ENCODE results near the gene SH3TC2.

DNA sequence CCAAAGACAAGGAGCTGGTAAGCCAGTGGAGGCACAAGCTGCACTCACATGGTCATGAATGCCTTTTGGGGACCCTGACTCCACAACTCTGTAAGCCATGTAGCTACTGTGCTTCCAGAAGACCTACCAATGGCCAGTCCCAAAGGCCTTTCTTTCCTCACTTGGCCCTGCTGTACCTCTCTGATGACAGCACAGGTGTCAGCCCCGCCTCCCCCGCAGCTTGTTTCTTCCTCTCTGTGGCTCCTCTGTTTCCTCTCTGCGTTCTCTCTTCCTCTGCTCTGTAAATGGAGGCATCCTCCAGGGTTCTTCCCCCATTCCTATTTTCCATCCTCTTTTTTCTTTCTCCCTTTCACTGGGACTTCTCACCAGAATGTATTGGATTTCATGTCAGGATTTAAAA lies 26.7 kb downstream of the SH3TC2 start:
- TF ChIP-seq, protein P1, sequence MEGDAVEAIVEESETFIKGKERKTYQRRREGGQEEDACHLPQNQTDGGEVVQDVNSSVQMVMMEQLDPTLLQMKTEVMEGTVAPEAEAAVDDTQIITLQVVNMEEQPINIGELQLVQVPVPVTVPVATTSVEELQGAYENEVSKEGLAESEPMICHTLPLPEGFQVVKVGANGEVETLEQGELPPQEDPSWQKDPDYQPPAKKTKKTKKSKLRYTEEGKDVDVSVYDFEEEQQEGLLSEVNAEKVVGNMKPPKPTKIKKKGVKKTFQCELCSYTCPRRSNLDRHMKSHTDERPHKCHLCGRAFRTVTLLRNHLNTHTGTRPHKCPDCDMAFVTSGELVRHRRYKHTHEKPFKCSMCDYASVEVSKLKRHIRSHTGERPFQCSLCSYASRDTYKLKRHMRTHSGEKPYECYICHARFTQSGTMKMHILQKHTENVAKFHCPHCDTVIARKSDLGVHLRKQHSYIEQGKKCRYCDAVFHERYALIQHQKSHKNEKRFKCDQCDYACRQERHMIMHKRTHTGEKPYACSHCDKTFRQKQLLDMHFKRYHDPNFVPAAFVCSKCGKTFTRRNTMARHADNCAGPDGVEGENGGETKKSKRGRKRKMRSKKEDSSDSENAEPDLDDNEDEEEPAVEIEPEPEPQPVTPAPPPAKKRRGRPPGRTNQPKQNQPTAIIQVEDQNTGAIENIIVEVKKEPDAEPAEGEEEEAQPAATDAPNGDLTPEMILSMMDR (IDR thresholded peaks at IDR 0.05; ENCODE audit: low read depth, low read length): no peak
- TF ChIP-seq, protein P2, sequence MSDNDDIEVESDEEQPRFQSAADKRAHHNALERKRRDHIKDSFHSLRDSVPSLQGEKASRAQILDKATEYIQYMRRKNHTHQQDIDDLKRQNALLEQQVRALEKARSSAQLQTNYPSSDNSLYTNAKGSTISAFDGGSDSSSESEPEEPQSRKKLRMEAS (IDR thresholded peaks at IDR 0.05; ENCODE audit: low read depth, low read length): no peak
- TF ChIP-seq POLR2A (IDR thresholded peaks at IDR 0.05; ENCODE audit: extremely low read depth, insufficient read length): no peak
- no peak for TF ChIP-seq MYC (IDR thresholded peaks at IDR 0.05; ENCODE audit: low read depth, low read length)
